GM18858 (cell line): ENCODE data around the gene NAP1L4.
"Not testable (repeated sequence)": the region's sequence is repeated elsewhere in the genome, so short reads cannot be mapped to it uniquely, and the experiment has no call there.

Experiments used
- ATAC-seq: cut with Tn5 transposase; IDR thresholded peaks from one replicate; pipeline ENCODE4 v1.9.1; 2021; ENCODE audit not compliant: unreplicated experiment

The NAP1L4 gene

DNA sequence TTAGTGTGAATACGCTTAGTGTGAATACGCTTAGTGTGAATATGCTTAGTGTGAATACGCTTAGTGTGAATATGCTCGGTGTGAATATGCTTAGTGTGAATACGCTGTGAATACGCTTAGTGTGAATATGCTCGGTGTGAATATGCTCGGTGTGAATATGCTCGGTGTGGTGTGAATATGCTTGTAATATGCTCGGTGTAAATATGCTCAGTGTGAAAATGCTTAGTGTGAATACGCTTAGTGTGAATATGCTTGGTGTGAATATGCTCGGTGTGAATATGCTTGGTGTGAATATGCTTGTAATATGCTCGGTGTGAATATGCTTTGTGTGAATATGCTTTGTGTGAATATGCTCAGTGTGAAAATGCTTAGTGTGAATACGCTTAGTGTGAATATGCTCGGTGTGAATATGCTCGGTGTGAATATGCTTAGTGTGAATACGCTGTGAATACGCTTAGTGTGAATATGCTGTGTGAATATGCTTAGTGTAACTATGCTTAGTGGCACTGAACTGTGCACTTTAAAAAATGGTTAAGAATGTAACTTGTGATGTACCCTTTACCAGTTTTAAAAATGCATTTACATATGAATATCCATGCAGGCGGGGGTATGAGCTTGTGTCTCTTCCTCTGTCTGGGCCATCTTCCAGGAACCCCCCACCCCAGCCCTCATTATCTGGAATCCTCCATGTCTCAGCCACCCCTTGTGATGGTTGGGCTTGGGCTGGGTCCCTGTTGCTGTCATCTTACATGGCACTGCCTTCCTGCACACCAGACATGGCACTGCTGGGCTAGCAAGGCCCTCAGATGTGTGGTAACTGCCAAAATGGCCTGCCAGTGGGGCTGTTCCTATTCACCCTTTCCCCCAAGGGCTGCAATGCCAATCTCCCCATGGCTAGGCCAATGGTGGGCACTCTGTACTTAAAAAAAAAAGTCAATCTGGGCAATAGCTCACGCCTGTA lies 53.4 kb downstream of the NAP1L4 start:
- ATAC-seq: not testable (repeated sequence)

GRCh38 chr11:2937641-2938457 lies 54.3 kb downstream of the NAP1L4 start:
- ATAC-seq: not testable (repeated sequence)

DNA sequence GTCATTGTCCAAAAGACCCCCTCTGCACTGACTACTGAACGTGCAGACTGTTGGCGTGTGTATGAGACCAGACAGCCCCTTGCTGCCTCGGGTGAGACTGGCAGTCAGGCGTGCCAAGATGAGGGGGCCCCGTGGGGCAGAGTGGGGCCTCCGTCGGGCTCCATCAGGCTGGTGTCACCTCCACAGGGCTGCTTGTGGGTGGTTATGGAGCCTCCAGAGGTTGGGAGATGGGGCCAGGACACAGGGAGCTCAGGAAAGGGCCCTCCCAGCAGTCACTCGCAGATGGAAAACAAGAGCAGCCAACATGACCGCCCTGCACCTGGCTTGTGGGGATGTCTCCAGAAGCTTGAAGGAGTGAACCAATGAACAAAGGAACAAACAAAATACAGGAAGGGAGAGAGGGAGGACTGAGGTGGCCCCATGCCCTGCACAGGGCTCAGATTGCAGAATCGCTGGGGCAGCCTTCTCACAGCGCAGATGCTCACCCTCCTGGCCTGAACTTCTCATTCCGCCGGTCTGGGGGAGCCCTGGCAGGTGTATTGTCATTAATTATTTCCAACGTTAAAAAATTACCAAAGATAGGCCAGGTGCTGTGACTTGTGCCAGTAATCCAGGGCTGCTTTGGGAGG lies 57.4 kb downstream of the NAP1L4 start:
- ATAC-seq: no peak

DNA sequence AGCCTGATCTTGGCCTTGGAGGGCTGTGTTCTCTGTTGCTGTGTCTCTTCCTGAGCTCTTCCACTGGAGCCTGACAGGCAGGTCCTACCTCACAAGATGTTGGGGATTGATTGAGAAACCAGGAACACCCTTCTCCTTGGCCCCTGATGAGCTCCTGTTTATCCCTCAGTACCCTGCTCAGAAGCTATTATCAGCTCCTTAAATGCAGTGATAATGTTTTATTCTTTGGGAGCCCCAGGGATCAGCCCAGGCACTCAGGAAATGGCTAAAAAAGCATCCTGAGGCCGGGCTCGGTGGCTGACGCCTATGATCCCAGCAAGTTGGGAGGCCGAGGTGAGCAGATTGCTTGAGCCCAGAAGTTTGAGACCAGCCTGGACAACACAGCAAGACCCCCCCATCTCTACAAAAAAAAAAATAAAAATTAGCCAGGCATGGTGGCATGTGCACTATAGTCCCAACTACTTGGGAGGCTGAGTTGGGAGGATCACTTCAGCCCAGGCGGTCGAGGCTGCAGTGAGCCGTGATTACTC lies 58.0 kb downstream of the NAP1L4 start:
- no peak for ATAC-seq

DNA sequence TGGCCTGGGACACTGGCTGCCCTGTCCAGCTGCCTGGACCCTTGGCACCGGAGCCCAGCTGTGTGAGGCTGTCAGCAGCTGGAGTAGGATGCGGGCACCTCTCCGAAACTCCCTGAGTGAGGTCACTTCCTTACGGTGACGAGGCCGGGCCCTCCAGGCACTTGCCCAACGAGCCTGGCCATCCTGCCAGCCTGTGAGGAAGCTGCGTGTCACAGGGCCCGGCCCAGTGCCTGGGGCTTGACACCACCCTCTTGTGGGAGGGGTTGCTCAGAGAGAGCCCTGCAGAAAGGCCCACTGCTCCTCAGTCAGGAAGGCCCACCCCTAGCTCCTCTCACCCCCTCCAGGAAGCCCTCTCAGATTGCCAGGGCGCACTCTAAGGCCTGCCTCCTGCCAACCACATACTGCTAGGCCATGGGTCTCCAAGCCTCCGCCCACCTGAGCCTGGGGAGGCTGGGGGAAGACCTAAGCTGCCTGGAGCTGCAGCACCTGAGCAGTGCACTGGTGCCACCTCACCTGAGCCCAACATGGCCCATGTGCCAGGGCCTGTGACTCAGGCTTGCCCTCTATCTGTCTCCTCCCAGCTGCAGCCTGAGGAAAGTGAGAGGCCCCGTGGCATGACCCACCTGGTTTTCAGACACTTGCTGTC lies 58.6 kb downstream of the NAP1L4 start:
- no peak for ATAC-seq

- no peak for ATAC-seq
Observed at GRCh38 chr11:2932850-2933251, 59.3 kb downstream of the NAP1L4 start.

GRCh38 chr11:2931771-2932738 lies 60.1 kb downstream of the NAP1L4 start:
- no peak for ATAC-seq

DNA sequence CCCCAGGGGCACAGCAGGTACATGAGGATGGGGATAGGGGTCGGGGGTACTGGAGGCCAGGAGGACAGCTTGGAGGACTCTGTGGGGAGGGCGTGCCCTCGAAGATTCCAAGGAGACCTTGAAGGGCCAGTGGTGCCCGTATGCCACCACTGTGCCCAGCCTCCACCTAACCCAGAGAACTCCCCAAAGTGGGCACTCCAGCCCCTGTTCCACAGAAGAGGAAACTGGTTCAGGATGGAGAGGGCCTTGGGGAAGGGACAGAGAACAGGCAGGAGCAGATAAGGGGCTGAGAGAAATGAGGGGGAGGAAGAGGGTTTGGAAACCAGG lies 60.7 kb downstream of the NAP1L4 start:
- no peak for ATAC-seq

DNA sequence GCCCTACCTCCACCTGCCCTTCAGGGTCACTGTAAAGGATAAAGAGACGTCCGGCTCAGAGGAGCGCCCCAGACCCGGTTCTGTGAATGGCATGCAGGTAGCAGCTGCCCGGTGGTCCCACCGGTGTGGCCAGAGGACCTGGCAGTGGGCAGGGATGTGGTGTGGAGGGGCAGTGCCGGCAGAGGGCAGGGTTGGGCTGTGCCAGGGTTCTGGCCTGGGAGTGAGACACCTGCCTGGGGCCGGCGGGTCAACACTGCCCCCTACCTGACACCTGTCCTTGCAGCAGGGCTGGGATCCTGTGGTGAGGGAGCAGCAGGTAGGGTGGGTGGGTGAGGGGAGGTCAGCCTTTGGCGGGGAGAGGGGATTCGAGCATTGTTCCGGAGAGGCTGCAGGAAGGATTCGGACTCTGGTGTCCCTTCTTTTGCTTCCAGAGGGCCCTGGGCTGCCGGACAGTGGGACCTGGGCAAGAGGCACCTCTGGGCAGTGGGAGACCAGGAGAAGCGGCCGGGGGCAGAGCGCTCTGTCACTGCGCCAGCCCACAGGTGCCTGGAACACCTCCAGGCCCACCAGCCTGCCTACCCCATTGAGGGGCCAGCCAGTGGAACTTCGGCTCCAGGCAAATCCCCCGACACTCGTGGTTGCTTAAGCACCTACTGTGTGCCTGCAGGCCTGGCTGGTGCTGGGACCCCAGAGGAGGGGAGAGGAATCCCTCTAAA lies 61.3 kb downstream of the NAP1L4 start:
- ATAC-seq: no peak

- no peak for ATAC-seq
Observed at GRCh38 chr11:2929950-2930703, 62.0 kb downstream of the NAP1L4 start.

DNA sequence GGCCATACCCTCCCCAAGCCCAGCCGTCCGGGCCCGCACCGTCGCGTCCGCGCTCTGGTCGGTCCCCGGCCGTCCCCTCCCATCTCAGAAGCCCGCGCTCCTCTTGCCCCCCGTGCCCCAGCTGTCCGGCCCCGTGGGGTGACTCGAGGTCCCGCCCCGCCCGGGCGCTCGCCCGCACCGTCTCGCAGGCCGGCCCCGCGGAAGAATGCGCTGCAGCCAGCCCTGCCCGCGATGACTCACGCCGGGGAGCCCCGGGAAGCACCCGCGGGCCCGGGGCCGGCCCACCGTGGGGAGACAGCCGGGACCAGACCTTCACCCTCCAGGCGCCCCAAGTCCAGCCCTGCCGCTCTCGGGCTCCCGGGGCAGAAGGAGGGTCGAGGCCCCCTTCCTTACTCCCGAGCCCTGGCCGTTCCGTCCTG lies 62.6 kb downstream of the NAP1L4 start:
- ATAC-seq: no peak

- ATAC-seq: no peak
Observed at GRCh38 chr11:2928605-2929530, 63.3 kb downstream of the NAP1L4 start, which contains the start of gene PHLDA2. Gene PHLDA2, minus strand, starts transcription at chr11:2929420. Its CDS starts 56 bp downstream, at chr11:2929364.

GRCh38 chr11:2927851-2928604 lies 64.1 kb downstream of the NAP1L4 start:
- no peak for ATAC-seq

DNA sequence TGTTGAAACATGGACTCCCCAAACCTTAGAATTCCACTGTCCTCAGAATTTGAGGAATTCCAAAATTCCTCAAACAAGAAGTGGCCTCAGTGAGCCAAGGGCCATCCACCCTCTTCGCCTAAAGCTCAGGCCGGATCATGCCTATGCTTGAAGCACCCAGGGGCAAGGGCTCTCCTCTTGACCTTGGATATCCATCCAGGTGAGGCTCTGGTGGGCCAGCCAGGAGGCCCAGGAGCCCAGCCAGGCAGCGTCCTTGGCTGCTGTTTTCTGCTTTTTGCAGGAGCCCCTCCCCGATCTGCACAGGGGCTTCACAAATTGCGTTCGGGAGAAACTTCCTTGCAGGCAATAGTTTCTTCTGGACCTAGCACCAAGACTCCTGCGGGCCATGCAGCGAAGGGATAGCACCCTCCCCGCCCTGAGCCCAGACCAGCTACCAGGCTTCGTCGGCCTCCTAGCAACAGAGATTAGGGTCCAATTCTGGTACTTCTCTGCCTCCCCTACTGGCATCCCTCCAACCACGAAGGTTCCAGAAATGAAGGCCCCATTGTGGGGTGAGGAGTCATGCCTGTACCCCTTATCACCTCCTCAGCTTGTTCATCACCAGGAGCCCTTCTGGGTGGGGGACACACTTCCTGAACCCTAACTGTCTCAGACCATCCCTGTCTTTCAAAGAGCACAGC lies 64.9 kb downstream of the NAP1L4 start:
- ATAC-seq: no peak

GRCh38 chr11:2926611-2927051 lies 65.5 kb downstream of the NAP1L4 start:
- ATAC-seq: no peak
